Measurements from ENCODE around the gene ERP44.

DNA sequence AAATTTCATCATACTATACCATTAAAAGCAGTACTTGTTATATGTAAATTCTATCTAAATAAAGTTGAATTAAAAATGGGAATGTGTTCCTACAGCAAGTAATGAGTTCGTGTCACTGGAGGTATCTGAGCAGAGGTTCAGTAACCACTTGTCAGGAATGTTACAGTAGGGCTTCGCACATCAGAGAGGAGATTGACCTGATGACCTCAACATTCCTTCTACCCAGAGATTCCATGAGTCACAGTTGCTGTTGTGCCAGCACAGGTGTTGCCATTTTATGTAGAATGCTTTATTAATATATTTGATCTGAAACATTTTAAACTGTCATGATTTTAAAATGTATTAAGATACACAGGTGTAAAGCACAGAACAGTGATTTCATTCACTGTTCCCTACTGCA is 132.1 kb downstream of the ERP44 start:
- TF ChIP-seq, protein P1, sequence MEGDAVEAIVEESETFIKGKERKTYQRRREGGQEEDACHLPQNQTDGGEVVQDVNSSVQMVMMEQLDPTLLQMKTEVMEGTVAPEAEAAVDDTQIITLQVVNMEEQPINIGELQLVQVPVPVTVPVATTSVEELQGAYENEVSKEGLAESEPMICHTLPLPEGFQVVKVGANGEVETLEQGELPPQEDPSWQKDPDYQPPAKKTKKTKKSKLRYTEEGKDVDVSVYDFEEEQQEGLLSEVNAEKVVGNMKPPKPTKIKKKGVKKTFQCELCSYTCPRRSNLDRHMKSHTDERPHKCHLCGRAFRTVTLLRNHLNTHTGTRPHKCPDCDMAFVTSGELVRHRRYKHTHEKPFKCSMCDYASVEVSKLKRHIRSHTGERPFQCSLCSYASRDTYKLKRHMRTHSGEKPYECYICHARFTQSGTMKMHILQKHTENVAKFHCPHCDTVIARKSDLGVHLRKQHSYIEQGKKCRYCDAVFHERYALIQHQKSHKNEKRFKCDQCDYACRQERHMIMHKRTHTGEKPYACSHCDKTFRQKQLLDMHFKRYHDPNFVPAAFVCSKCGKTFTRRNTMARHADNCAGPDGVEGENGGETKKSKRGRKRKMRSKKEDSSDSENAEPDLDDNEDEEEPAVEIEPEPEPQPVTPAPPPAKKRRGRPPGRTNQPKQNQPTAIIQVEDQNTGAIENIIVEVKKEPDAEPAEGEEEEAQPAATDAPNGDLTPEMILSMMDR (IDR thresholded peaks at IDR 0.05) = no peak
- TF ChIP-seq GABPA (IDR thresholded peaks at IDR 0.05; ENCODE audit: low read depth) (no peak), RXRA (IDR thresholded peaks at IDR 0.05; ENCODE audit: borderline replicate concordance, low read depth) (no peak)
- TF ChIP-seq, protein P2, sequence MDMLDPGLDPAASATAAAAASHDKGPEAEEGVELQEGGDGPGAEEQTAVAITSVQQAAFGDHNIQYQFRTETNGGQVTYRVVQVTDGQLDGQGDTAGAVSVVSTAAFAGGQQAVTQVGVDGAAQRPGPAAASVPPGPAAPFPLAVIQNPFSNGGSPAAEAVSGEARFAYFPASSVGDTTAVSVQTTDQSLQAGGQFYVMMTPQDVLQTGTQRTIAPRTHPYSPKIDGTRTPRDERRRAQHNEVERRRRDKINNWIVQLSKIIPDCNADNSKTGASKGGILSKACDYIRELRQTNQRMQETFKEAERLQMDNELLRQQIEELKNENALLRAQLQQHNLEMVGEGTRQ (IDR thresholded peaks at IDR 0.05; ENCODE audit: borderline replicate concordance, low read depth, low read length) = no peak

Measured in SK-N-SH (cell line).